Immature natural killer cell (primary cell): ENCODE measurements around the gene CNST. TPM values are rescaled to one million over a fixed set of nuclear protein-coding genes. Genes with fewer than 3 reads are reported as not detected.
A peak's percentile ranks its signal among the peaks of the same experiment; 100 is the strongest.
"Not testable (repeated sequence)": the region's sequence is repeated elsewhere in the genome, so short reads cannot be mapped to it uniquely, and the experiment has no call there.

Experiments
- DNase-seq, 3 donors: peaks; one replicate each; pipeline ENCODE4 v3.0.0; 2022; ENCODE audit warnings: mixed read lengths in 1 of 3
- H3K27ac Mint-ChIP-seq, 6 donors: one replicate each; pipeline ENCODE4 v1.8.0; 2020; ENCODE audit warnings: mixed read lengths in 6 of 6, mild to moderate bottlenecking in 5 of 6, inconsistent platforms in 4 of 6, moderate library complexity in 3 of 6
- H3K27me3 Mint-ChIP-seq, 3 donors: one replicate each; pipeline ENCODE4 v1.8.0; 2020 to 2021; ENCODE audit warnings: low read depth in 3 of 3, mild to moderate bottlenecking in 3 of 3, mixed read lengths in 3 of 3, moderate library complexity in 3 of 3, inconsistent platforms in 1 of 3
- H3K36me3 Mint-ChIP-seq, 3 donors: one replicate each; pipeline ENCODE4 v1.8.0; 2020; ENCODE audit warnings: mixed read lengths in 3 of 3, inconsistent platforms in 2 of 3, mild to moderate bottlenecking in 2 of 3
- H3K4me1 Mint-ChIP-seq, 2 donors: one replicate each; pipeline ENCODE4 v1.8.0; 2020; ENCODE audit warnings: inconsistent platforms in 2 of 2, mild to moderate bottlenecking in 2 of 2, mixed read lengths in 2 of 2, moderate library complexity in 1 of 2
- H3K4me3 Mint-ChIP-seq, 5 donors: one replicate each; pipeline ENCODE4 v1.8.0; 2020; ENCODE audit warnings: mild to moderate bottlenecking in 5 of 5, mixed read lengths in 5 of 5, inconsistent platforms in 3 of 5, moderate library complexity in 3 of 5
- H3K9me3 Mint-ChIP-seq, 6 donors: one replicate each; pipeline ENCODE4 v1.8.0; 2020; ENCODE audit warnings: mild to moderate bottlenecking in 6 of 6, mixed read lengths in 6 of 6, inconsistent platforms in 4 of 6, moderate library complexity in 3 of 6
- polyA plus RNA-seq, 3 donors: library from polyadenylated mRNA; unstranded; fragments of 300-500 nt; fragmentation: Illumina TruSeq; gene quantifications; one replicate each; pipeline ENCODE4 v1.2.3, GENCODE V29; 2021

Gene CNST
- polyA plus RNA-seq, 3 donors from 2014 or later = 21.8 to 30.0 (median 24.1) TPM

- no peaks in the 10 kb centered on the region for H3K4me1 Mint-ChIP-seq
- H3K4me3 Mint-ChIP-seq = no peak overlapping the region
- no peak overlapping the region for H3K27ac Mint-ChIP-seq
- peaks cover 0 to 3% (median 1%) of the 10 kb centered on the region in 3 donors for H3K27me3 Mint-ChIP-seq
- H3K9me3 Mint-ChIP-seq = no peaks in the 10 kb centered on the region
- DNase-seq = no peak
- H3K36me3 Mint-ChIP-seq = no peaks in the 10 kb centered on the region
Observed at GRCh38 chr1:246683521-246683920, 117.3 kb downstream of the CNST start.

DNA sequence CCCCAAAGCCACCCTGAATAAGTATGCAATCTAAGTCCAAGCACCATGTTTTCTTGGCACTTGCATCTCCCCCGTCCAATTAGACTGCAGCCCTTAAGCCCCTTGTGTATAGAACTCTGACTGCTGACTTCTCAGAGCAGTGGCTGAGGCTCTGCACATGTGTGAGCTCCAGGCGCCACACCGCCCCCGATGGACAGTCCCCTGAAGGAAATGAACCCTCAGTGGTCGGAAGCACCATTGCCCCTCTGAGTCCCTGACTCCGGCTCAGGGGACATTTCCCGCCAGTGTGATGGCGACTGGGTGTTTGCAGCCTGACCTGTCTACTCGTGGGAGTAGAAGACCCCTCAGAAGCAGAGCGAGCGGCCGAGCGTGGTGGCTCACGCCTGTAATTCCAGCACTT lies 120.7 kb downstream of the CNST start:
- Mint-ChIP-seq H3K4me1 (no peaks in the 10 kb centered on the region), H3K9me3 (no peaks in the 10 kb centered on the region), H3K4me3 (no peak overlapping the region), H3K27ac (no peak overlapping the region), H3K36me3 (no peaks in the 10 kb centered on the region), H3K27me3 (peaks cover 0 to 3% (median 1%) of the 10 kb centered on the region in 3 donors)
- no peak for DNase-seq

DNA sequence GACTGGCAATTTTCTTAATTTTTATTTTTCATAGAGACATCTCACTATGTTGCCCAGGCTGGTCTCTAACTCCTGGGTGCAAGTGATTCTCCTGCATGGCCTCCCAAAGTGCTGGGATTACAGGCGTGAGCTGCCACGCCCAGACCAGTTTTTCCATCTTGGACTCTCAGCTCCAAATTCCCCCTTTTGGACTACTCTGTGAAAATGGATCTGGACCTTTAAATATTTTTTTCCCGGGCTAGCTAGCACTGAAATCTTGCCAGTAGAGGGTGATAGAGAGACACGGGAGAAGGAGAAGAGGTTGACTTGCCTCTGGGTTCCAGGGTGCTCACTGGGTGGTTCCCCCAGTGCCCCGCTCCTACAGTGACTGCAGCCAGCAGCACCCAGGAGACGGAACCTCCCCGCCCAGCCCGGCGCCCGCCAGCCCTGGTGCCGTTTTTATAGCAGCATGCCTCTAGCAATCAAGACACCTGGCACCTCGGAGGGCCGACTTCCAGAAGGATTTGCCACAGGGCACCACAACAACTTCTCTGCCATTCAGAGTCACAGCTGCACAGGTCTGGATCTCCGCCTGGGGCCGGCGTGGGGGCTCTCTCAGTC lies 123.3 kb downstream of the CNST start:
- Mint-ChIP-seq H3K9me3 (peaks cover 0 to 10% (median under 1%) of the 10 kb centered on the region in 6 donors), H3K27me3 (peaks cover 0 to 3% (median 1%) of the 10 kb centered on the region in 3 donors), H3K36me3 (no peaks in the 10 kb centered on the region), H3K27ac (no peak overlapping the region), H3K4me1 (no peaks in the 10 kb centered on the region), H3K4me3 (no peak overlapping the region)
- DNase-seq = peak; percentile 43 to 45 (median 43)

DNA sequence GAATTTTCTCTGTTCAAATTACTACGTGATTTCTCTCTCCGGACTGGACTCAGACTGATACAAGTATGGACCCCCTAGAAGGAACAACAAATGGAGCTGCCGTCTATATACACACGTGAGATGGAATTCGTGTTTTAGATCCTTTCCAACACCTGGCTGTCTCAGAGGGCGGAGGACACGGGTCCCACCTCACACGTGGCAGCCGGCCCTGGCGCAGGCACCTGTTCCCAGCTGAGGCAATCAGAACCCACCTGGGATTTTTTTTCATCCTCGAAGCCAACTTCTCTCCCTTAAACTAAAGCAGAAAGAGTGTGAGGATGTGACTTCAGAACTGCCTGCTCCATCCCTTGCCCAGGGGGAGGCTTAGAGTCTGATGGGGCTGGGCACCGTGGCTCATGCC lies 123.8 kb downstream of the CNST start:
- peaks cover 0 to 10% (median 1%) of the 10 kb centered on the region in 6 donors for H3K9me3 Mint-ChIP-seq
- peaks cover 0 to 3% (median 1%) of the 10 kb centered on the region in 3 donors for H3K27me3 Mint-ChIP-seq
- DNase-seq = no peak
- H3K27ac Mint-ChIP-seq = no peak overlapping the region
- no peak overlapping the region for H3K4me3 Mint-ChIP-seq
- H3K36me3 Mint-ChIP-seq = no peaks in the 10 kb centered on the region
- H3K4me1 Mint-ChIP-seq = no peaks in the 10 kb centered on the region

- DNase-seq = no peak
- Mint-ChIP-seq H3K4me3 (no peak overlapping the region), H3K36me3 (no peaks in the 10 kb centered on the region), H3K9me3 (peaks cover 0 to 10% (median 1%) of the 10 kb centered on the region in 6 donors), H3K27me3 (peaks cover 1 to 7% (median 2%) of the 10 kb centered on the region in 3 donors), H3K27ac (peak overlapping the region in 2 of 6 donors; percentile 31 to 60), H3K4me1 (no peaks in the 10 kb centered on the region)
Observed at GRCh38 chr1:246691622-246692495, 125.6 kb downstream of the CNST start.

DNA sequence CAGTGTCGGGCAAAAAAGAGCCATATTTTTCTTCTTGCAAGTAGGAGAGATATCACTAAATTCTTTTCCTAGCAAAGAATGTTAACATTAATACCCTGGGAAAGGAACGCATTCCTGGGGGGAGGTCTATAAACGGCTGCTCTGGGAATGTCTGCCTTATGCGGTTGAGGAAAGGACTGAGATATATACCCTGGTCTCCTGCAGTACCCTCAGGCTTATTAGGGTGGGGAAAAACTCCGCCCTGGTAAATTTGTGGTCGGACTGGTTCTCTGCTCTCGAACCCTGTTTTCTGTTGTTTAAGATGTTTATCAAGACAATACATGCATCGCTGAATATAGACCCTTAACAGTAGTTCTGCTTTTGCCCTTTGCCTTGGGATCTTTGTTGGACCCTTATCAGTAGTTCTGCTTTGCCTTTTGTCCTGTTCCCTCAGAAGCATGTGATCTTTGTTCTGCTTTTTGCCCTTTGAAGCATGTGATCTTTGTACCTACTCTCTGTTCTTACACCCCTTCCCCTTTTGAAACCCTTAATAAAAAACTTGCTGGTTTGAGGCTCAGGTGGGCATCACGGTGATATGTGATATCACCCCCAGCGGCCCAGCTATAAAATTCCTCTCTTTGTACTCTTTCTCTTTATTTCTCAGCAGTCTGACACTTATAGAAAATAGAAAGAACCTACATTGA lies 128.1 kb downstream of the CNST start:
- not testable (repeated sequence) for H3K4me3 Mint-ChIP-seq

GRCh38 chr1:246695136-246695535 lies 128.9 kb downstream of the CNST start:
- Mint-ChIP-seq H3K36me3 (no peaks in the 10 kb centered on the region), H3K27me3 (peaks cover 2 to 8% (median 4%) of the 10 kb centered on the region in 3 donors), H3K27ac (no peak overlapping the region), H3K4me3 (no peak overlapping the region), H3K4me1 (peaks cover 10% of the 10 kb centered on the region in 2 donors), H3K9me3 (peaks cover 0 to 10% (median 1%) of the 10 kb centered on the region in 6 donors)
- no peak for DNase-seq

More for the DNA sequence above, 128.1 kb downstream of the CNST start:
- not testable (repeated sequence) for H3K36me3 Mint-ChIP-seq, DNase-seq, H3K4me1 Mint-ChIP-seq, H3K9me3 Mint-ChIP-seq, H3K27me3 Mint-ChIP-seq
- peak overlapping the region in 1 of 6 donors; percentile 14 for H3K27ac Mint-ChIP-seq

DNA sequence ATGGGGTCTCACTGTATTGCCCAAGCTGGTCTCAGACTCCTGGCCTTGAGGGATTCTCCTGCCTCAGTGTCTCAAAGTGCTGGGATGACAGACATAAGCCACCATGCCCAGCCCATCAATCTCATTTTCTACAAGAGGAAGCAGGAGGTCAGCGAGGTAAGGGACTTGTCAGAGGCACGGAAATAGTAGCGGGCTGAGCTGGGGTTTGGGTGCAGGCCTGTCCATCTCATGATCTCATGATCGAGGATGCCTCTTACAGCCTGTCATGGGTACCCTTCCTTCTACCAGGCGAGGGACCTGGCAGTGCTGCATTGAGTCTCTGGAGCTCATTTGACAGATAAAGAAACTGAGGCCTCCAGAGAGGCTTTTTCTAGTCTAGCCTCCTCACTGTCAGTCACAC lies 129.4 kb downstream of the CNST start:
- Mint-ChIP-seq H3K27ac (no peak overlapping the region), H3K36me3 (no peaks in the 10 kb centered on the region), H3K4me1 (peaks cover 10% of the 10 kb centered on the region in 2 donors)

GRCh38 chr1:246698466-246699094 lies 132.3 kb downstream of the CNST start:
- Mint-ChIP-seq H3K4me1 (peaks cover 10% of the 10 kb centered on the region in 2 donors), H3K4me3 (peak overlapping the region; percentile 50 to 79 (median 68)), H3K36me3 (no peaks in the 10 kb centered on the region), H3K27me3 (peaks cover 4 to 8% (median 5%) of the 10 kb centered on the region in 3 donors), H3K27ac (peak overlapping the region in 4 of 6 donors; percentile 1 to 23 (median 12)), H3K9me3 (peaks cover 0 to 3% (median under 1%) of the 10 kb centered on the region in 6 donors)
- DNase-seq = no peak

More for the DNA sequence above, 129.4 kb downstream of the CNST start:
- H3K27me3 Mint-ChIP-seq = peaks cover 4 to 8% (median 5%) of the 10 kb centered on the region in 3 donors
- H3K9me3 Mint-ChIP-seq = peaks cover 0 to 10% (median 1%) of the 10 kb centered on the region in 6 donors
- no peak overlapping the region for H3K4me3 Mint-ChIP-seq
- no peak for DNase-seq

GRCh38 chr1:246699095-246699735 lies 133.0 kb downstream of the CNST start:
- Mint-ChIP-seq H3K36me3 (no peaks in the 10 kb centered on the region), H3K27me3 (peaks cover 5 to 8% (median 6%) of the 10 kb centered on the region in 3 donors), H3K27ac (peak overlapping the region in 4 of 6 donors; percentile 1 to 23 (median 6)), H3K4me3 (peak overlapping the region; percentile 50 to 79 (median 68)), H3K4me1 (peaks cover 10% of the 10 kb centered on the region in 2 donors), H3K9me3 (peaks cover 0 to 3% (median 0%) of the 10 kb centered on the region in 6 donors)
- peak; percentile 71 to 75 (median 74) for DNase-seq

DNA sequence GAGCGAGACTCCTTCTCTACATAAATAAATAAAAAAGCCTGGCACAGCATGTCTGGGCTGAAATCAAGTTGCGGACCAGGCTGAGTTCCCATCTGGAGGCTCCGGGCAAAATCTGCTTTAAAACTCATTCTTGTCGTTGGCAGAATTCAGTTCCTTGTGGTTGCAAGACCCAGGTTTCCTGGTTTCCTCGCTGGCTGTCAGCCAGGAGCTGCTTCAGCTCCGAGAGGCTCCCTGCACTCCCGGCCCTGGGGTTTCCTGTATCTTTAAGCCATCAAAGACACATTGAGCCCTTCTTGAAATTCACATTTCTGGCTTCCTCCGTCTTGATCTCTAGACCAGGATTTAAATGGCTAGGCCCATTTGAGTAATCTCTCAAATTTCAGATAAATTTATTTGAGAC lies 137.3 kb downstream of the CNST start:
- Mint-ChIP-seq H3K36me3 (no peaks in the 10 kb centered on the region), H3K27ac (no peak overlapping the region), H3K27me3 (peaks cover under 1 to 6% (median 2%) of the 10 kb centered on the region in 3 donors), H3K4me3 (no peak overlapping the region), H3K4me1 (peaks cover 9% of the 10 kb centered on the region in 2 donors), H3K9me3 (no peaks in the 10 kb centered on the region)
- no peak for DNase-seq

- Mint-ChIP-seq H3K9me3 (peaks cover 0 to 5% (median 0%) of the 10 kb centered on the region in 6 donors), H3K36me3 (peaks cover 5% of the 10 kb centered on the region in 3 donors), H3K4me1 (peaks cover 2 to 7% of the 10 kb centered on the region in 2 donors), H3K27me3 (peaks cover 2 to 5% (median 2%) of the 10 kb centered on the region in 3 donors), H3K27ac (no peak overlapping the region), H3K4me3 (no peak overlapping the region)
- no peak for DNase-seq
Observed at GRCh38 chr1:246705368-246705767, 139.1 kb downstream of the CNST start.

- DNase-seq = no peak
- Mint-ChIP-seq H3K4me3 (no peak overlapping the region), H3K27ac (no peak overlapping the region), H3K9me3 (peaks cover 0 to 6% (median 0%) of the 10 kb centered on the region in 6 donors), H3K27me3 (peaks cover 2 to 14% (median 4%) of the 10 kb centered on the region in 3 donors), H3K4me1 (peaks cover 2 to 7% of the 10 kb centered on the region in 2 donors), H3K36me3 (peaks cover 5% of the 10 kb centered on the region in 3 donors)
Observed at GRCh38 chr1:246708166-246708565, 141.9 kb downstream of the CNST start.
